ENCODE measurements around the gene SUMF1.

DNA sequence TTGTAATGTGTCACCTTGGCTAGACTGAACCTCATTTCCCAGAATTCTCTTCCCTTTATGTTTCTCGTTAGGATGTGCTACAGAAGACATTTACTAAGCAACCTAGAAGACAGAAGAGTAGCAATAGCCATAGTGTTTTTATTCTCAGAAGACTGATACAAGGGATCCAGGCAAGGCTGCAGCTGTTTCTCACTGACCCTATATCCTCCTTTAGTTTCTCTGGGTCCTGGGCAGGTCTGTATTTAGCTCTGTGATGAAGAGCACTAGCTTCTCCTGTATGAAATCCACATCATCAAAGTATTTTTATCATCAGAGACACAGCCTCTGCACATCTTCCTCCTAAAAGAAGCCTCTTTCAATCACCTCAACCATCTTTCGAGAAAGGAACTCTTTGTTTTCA is 72.5 kb downstream of the SUMF1 start:
- TF ChIP-seq, protein P1, sequence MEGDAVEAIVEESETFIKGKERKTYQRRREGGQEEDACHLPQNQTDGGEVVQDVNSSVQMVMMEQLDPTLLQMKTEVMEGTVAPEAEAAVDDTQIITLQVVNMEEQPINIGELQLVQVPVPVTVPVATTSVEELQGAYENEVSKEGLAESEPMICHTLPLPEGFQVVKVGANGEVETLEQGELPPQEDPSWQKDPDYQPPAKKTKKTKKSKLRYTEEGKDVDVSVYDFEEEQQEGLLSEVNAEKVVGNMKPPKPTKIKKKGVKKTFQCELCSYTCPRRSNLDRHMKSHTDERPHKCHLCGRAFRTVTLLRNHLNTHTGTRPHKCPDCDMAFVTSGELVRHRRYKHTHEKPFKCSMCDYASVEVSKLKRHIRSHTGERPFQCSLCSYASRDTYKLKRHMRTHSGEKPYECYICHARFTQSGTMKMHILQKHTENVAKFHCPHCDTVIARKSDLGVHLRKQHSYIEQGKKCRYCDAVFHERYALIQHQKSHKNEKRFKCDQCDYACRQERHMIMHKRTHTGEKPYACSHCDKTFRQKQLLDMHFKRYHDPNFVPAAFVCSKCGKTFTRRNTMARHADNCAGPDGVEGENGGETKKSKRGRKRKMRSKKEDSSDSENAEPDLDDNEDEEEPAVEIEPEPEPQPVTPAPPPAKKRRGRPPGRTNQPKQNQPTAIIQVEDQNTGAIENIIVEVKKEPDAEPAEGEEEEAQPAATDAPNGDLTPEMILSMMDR (conservative IDR thresholded peaks at IDR 0.05; ENCODE audit: low read length): no peak
- no peak for TF ChIP-seq EZH2phosphoT487 (IDR thresholded peaks at IDR 0.05; ENCODE audit: borderline replicate concordance)
